Measurements from ENCODE around the gene EIF4E3.

The EIF4E3 gene

GRCh38 chr3:71725271-71725991 is at the start of gene EIF4E3:
Gene EIF4E3, minus strand, starts transcription at chr3:71725402. Its CDS starts 35 bp downstream, at chr3:71725367.
- no peak for DNase-seq
- in situ Hi-C loops (cut with MboI; ENCODE audit: low pct_unique_long_range_greater_than_20kb, low sequenced_read_pairs) = no loop called here

- DNase-seq = no peak
- in situ Hi-C loops (cut with MboI; ENCODE audit: low pct_unique_long_range_greater_than_20kb, low sequenced_read_pairs) = no loop called here
These were observed 46.7 kb upstream of the EIF4E3 start for GRCh38 chr3:71771884-71772283.

DNA sequence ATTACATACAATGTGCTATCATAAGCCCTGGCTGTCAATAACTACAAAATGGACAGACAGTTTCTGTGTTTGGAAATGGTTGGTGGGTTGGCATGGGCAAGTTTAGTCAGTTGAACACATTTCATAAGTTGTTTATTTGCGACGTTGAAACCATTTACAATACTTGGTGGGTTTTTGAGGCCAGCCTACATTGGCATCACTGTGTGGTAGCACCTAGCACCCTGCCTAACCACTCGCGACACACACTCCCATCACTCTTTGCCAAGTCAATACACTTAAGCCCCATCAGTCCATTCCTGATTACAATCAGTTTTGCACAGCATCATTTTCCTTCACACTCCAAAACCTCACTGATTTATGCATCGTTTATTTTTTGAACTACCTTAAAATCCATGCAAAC is 45.9 kb upstream of the EIF4E3 start:
- no peak for DNase-seq
- in situ Hi-C loops (cut with MboI; ENCODE audit: low pct_unique_long_range_greater_than_20kb, low sequenced_read_pairs) = no loop called here

DNA sequence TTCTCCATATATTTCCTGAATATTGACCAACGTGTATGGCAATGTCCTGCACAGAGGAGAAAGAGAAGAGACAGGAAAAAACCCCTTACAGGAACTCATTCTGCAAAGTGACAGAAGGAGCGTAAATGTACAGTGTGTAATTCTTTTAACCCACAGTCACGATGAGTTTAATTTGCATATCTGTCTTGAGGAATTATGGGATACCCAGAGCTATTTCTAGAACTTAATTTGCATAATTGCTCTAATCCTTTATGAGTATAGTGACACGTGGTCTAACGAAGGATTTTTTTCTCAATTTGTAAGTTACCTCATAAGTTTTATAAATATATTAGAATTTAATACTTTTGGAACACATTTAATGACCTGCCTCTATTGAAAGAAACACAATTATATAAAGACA is 38.2 kb upstream of the EIF4E3 start:
- DNase-seq = no peak
- in situ Hi-C loops (cut with MboI; ENCODE audit: low pct_unique_long_range_greater_than_20kb, low sequenced_read_pairs) = no loop called here

GRCh38 chr3:71760140-71760539 is 34.9 kb upstream of the EIF4E3 start:
- in situ Hi-C loops (cut with MboI; ENCODE audit: low pct_unique_long_range_greater_than_20kb, low sequenced_read_pairs) = no loop called here
- DNase-seq = no peak

GRCh38 chr3:71759401-71759800 is 34.2 kb upstream of the EIF4E3 start:
- DNase-seq = no peak
- in situ Hi-C loops (cut with MboI; ENCODE audit: low pct_unique_long_range_greater_than_20kb, low sequenced_read_pairs) = no loop called here

GRCh38 chr3:71758091-71758490 is 32.9 kb upstream of the EIF4E3 start:
- DNase-seq = no peak
- in situ Hi-C loops (cut with MboI; ENCODE audit: low pct_unique_long_range_greater_than_20kb, low sequenced_read_pairs) = no loop called here

GRCh38 chr3:71754610-71755253 is 29.5 kb upstream of the EIF4E3 start:
- DNase-seq = no peak
- in situ Hi-C loops (cut with MboI; ENCODE audit: low pct_unique_long_range_greater_than_20kb, low sequenced_read_pairs) = no loop called here

DNA sequence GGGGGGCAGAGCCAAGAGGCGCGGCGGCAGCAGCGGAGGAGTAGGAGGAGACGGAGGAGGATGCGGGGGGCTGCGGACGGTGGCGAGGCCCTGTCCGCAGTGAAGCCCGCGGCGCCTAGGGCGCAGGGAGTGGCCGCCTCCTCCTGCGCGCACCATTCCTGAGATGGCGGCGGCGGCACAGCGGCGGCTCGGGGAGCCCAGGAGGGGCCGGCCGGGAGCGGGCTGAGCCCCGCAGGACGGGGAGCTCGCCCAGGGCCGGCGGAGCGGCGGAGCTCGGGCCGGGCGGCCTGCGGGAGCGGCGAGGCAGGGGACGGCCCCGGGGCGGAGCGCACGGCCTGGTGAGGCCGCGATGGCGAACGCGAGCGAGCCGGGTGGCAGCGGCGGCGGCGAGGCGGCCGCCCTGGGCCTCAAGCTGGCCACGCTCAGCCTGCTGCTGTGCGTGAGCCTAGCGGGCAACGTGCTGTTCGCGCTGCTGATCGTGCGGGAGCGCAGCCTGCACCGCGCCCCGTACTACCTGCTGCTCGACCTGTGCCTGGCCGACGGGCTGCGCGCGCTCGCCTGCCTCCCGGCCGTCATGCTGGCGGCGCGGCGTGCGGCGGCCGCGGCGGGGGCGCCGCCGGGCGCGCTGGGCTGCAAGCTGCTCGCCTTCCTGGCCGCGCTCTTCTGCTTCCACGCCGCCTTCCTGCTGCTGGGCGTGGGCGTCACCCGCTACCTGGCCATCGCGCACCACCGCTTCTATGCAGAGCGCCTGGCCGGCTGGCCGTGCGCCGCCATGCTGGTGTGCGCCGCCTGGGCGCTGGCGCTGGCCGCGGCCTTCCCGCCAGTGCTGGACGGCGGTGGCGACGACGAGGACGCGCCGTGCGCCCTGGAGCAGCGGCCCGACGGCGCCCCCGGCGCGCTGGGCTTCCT is 28.8 kb upstream of the EIF4E3 start, which contains the start of gene GPR27:
Gene GPR27 (plus strand): TSS at position 155 of the 909 bp plus-strand sequence. CDS start 195 bp downstream, at position 350.
- in situ Hi-C loops (cut with MboI; ENCODE audit: low pct_unique_long_range_greater_than_20kb, low sequenced_read_pairs) = no loop called here
- no peak for DNase-seq

- DNase-seq = no peak
- in situ Hi-C loops (cut with MboI; ENCODE audit: low pct_unique_long_range_greater_than_20kb, low sequenced_read_pairs) = no loop called here
These were observed 27.9 kb upstream of the EIF4E3 start for GRCh38 chr3:71752831-71753700.

GRCh38 chr3:71751602-71752001 is 26.4 kb upstream of the EIF4E3 start:
- DNase-seq = no peak
- in situ Hi-C loops (cut with MboI; ENCODE audit: low pct_unique_long_range_greater_than_20kb, low sequenced_read_pairs) = no loop called here

DNA sequence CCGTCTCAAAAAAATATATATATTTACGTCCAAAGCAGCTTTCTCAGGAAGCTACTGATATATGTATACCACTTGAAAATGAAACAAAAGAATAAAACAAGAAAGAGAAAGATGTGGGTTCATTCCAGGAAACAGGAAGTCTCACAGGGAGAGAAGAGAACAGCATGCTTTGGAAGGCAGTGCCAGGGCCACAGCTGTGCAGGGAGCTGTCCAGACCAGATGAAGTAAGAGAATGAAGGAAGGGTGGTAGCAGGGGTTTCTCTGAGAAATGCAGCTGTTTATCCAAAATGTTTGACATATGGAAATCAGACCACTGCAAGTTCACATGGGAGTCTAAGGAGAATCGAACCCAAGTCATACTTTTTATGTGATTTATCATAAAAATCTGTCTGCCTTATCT is 19.5 kb upstream of the EIF4E3 start:
- no peak for DNase-seq
- in situ Hi-C loops (cut with MboI; ENCODE audit: low pct_unique_long_range_greater_than_20kb, low sequenced_read_pairs) = no loop called here

DNA sequence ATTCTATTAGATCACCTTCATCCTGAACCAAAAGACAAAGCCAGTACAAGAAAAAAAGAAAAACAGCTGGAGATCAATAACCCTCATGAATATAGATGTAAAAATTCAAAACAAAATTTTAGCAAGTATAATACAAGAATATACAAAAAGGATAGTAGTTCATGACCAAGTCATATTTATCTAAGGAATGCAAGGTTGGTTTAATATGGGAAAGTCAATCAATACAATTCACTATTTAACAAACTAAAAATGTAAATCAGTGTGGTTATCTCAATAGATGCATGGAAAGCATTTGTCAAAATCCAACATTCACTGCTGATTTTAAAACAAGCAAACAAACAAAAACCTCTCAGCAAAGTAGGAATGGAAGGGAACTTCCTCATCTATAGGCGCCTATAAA is 17.4 kb upstream of the EIF4E3 start:
- in situ Hi-C loops (cut with MboI; ENCODE audit: low pct_unique_long_range_greater_than_20kb, low sequenced_read_pairs) = no loop called here
- no peak for DNase-seq

DNA sequence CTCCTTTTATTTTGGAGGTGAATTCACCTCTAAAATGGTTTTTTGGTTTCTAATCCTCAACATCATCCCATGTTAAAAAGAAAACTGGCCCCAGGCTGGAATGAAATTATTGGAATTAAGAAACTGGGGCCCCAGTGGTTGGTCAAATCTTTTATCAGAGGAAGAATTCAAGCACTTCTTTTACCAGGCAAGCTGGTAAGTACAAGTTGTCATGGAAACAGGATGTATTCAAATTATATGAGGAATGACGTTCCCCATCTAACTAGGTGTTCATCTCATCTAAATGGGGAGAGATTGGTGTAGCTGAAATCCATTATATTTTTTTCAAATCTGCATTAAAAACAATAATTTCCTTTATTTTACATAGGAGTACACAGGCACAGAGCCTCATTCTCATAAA is 9.7 kb upstream of the EIF4E3 start:
- DNase-seq = no peak
- in situ Hi-C loops (cut with MboI; ENCODE audit: low pct_unique_long_range_greater_than_20kb, low sequenced_read_pairs) = no loop called here

- in situ Hi-C loops (cut with MboI; ENCODE audit: low pct_unique_long_range_greater_than_20kb, low sequenced_read_pairs) = no loop called here
These were observed 8.1 kb upstream of the EIF4E3 start for GRCh38 chr3:71733319-71733718.

GRCh38 chr3:71732637-71733036 is 7.4 kb upstream of the EIF4E3 start:
- in situ Hi-C loops (cut with MboI; ENCODE audit: low pct_unique_long_range_greater_than_20kb, low sequenced_read_pairs) = no loop called here

More at GRCh38 chr3:71733319-71733718, 8.1 kb upstream of the EIF4E3 start:
- DNase-seq = no peak

DNA sequence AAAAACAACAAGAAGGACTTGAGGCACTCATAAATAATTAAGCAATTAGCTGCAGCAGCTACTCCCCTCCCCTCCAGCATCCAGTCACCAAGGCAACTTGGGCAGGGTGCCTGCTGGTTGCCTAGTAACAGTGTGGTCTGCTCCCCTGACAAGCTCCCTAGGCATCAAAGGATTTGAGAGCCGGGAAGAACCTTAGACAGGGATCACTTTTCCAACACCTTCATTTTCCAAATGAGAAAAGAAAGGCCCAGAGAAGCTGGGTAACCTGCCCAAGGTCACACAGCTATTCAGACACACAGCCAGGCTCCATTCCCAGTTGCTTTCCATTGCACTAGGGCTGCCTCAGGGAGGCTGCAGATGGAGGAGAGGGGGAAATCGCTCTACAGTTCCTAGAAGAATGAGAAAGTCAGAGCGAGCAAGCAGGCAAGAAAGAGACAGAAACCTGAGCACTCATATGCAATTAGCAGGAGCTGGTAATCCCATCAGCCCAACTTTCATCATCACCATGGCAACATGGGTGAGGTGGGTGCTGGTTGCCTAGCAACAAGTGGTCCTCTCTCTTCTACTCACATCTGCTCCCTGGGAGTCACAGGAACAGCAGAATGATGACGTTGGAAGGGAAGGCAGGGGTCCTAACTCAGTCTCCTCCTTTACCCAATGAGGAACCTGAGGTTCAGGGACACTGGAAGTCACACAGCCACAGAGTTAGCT is 3.6 kb upstream of the EIF4E3 start:
- in situ Hi-C loops (cut with MboI; ENCODE audit: low pct_unique_long_range_greater_than_20kb, low sequenced_read_pairs) = no loop called here
- no peak for DNase-seq

More at GRCh38 chr3:71732637-71733036, 7.4 kb upstream of the EIF4E3 start:
- DNase-seq = no peak

- in situ Hi-C loops (cut with MboI; ENCODE audit: low pct_unique_long_range_greater_than_20kb, low sequenced_read_pairs) = no loop called here
- no peak for DNase-seq
These were observed 944 bp upstream of the EIF4E3 start for GRCh38 chr3:71726146-71726545.
